Prostate gland (tissue), 2 donors: ENCODE data around the gene FYB2. TPM values are rescaled to one million over a fixed set of nuclear protein-coding genes. Genes with fewer than 3 reads are reported as not detected.

Experiments used
- DNase-seq: peaks from one replicate; pipeline ENCODE4 v3.0.0-alpha.2; 2019; ENCODE audit warnings: low spot score
- H3K27ac ChIP-seq, 2 donors: fragments of 200-600 bp; sonication (generic); 2 replicates each; pipeline ENCODE4 v1.5.1; 2017 to 2019
- H3K27me3 ChIP-seq: fragments of 200-600 bp; sonication (generic); replicated peaks from 2 replicates; pipeline ENCODE4 v1.5.1; 2019; ENCODE audit not compliant: insufficient read depth
- H3K36me3 ChIP-seq, 2 donors: fragments of 200-600 bp; sonication (generic); 1 replicate in 1 of 2; 2 replicates in 1 of 2; pipeline versions ENCODE4 v1.5.1 to v1.8.1; 2017 to 2019
- H3K4me1 ChIP-seq: fragments of 200-600 bp; sonication (generic); replicated peaks from 2 replicates; pipeline ENCODE4 v1.5.1; 2019
- H3K4me3 ChIP-seq, 2 donors: fragments of 200-600 bp; sonication (generic); 2 replicates each; pipeline ENCODE4 v1.5.1; 2017 to 2019
- H3K9me3 ChIP-seq: fragments of 200-600 bp; sonication (generic); 2 replicates; pipeline ENCODE4 v1.5.1; 2017
- POLR2A ChIP-seq: fragments of 450-650 bp; IDR thresholded peaks from one replicate; pipeline ENCODE4 v1.6.1; 2016; ENCODE audit warnings: antibody characterized with exemption, mild to moderate bottlenecking
- POLR2AphosphoS5 ChIP-seq: sonication (generic); formaldehyde crosslinking; IDR thresholded peaks from one replicate; pipeline ENCODE4 v1.6.1; 2017; ENCODE audit warnings: antibody characterized with exemption
- WGBS: methylation state at CpG from one replicate; pipeline ENCODE4 v1.1.5; 2018; 5-methylcytosine and 5-hydroxymethylcytosine counted together
- intact Hi-C: fragments of 100-400 bp; cut with DNase I; formaldehyde crosslinking; loops from one replicate; pipeline ENCODE4 v1.14.2; 2022
- total RNA-seq, 2 donors: library from RNA; depleted of rRNA; stranded (reverse); fragments of >200 nt; gene quantifications; one replicate each; pipeline ENCODE4 v1.1.0, GENCODE V29; 2016
- TF ChIP-seq, protein P1 (sequence below), 4 experiments: fragments of 200-600 bp in 2 of 4; fragments of 450-650 bp in 2 of 4; sonication (generic) in 2 of 4; IDR thresholded peaks; 1 replicate in 3 of 4; 2 replicates in 1 of 4; pipeline ENCODE4 v1.5.1; 2016 to 2019; ENCODE audit warnings: antibody characterized with exemption in 4 of 4, mild to moderate bottlenecking in 2 of 4, moderate library complexity in 2 of 4

The FYB2 gene
- total RNA-seq, 2 donors from 2014 or later = 7.8 to 8.2 TPM

DNA sequence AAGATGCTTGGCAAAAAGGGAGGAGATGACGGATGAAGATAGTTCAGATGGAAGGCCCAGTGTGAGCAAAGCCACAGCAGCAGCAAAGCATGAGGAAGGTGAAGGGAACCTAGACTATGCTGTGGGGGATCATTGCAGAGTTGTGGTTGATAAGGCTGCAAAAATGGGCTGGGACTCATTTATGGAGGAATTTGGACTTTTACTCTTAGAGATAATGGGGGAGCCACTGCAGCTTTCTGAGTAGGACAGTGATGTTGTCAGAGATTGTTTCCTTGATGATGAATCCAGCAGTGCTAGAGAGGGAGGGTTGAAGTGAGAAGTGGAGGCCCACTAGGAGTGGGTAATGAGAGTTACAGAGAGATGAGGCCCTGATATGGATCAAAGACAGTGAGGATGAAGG is 33.3 kb upstream of the FYB2 start:
- no peaks in the 10 kb centered on the region for H3K9me3 ChIP-seq
- H3K27ac ChIP-seq = no peak overlapping the region
- TF ChIP-seq POLR2AphosphoS5 = no peak
- no peak for TF ChIP-seq POLR2A
- TF ChIP-seq, protein P1, sequence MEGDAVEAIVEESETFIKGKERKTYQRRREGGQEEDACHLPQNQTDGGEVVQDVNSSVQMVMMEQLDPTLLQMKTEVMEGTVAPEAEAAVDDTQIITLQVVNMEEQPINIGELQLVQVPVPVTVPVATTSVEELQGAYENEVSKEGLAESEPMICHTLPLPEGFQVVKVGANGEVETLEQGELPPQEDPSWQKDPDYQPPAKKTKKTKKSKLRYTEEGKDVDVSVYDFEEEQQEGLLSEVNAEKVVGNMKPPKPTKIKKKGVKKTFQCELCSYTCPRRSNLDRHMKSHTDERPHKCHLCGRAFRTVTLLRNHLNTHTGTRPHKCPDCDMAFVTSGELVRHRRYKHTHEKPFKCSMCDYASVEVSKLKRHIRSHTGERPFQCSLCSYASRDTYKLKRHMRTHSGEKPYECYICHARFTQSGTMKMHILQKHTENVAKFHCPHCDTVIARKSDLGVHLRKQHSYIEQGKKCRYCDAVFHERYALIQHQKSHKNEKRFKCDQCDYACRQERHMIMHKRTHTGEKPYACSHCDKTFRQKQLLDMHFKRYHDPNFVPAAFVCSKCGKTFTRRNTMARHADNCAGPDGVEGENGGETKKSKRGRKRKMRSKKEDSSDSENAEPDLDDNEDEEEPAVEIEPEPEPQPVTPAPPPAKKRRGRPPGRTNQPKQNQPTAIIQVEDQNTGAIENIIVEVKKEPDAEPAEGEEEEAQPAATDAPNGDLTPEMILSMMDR (IDR thresholded peaks at IDR 0.05) = no peak
- DNase-seq = no peak
- intact Hi-C loops = no loop called here
- 100% methylated on average over 1 of the region's 1 CpG for WGBS
- H3K4me1 ChIP-seq = no peaks in the 10 kb centered on the region
- H3K27me3 ChIP-seq = no peaks in the 10 kb centered on the region
- no peak overlapping the region for H3K4me3 ChIP-seq
- no peaks in the 10 kb centered on the region for H3K36me3 ChIP-seq

DNA sequence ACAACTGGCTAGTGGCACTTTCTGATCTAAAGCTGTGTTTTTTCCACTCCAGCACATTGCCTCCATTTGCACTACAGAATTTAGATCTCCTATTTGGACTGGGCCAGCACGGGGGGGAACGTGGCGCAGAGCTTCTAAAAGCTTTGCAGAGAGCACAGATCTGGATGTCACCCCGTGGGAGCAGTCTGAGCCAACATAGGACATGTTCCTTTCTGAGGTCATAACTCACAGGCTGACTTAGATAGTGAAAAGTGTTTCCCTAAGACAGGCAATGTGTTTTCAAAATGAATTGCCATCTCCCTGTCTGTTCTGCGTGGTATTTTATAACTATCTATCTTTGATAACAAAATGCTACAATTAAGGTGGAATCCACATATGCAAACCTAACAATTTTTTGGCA is 31.7 kb upstream of the FYB2 start:
- Histone ChIP-seq H3K4me3 (no peak overlapping the region), H3K9me3 (no peaks in the 10 kb centered on the region), H3K27me3 (no peaks in the 10 kb centered on the region), H3K36me3 (no peaks in the 10 kb centered on the region), H3K4me1 (no peaks in the 10 kb centered on the region), H3K27ac (no peak overlapping the region)
- TF ChIP-seq POLR2AphosphoS5 (no peak), POLR2A (no peak)
- TF ChIP-seq, protein P1 (IDR thresholded peaks at IDR 0.05) = no peak
- intact Hi-C loops = no loop called here
- no peak for DNase-seq
- WGBS = 90% methylated on average over 5 of the region's 5 CpGs

DNA sequence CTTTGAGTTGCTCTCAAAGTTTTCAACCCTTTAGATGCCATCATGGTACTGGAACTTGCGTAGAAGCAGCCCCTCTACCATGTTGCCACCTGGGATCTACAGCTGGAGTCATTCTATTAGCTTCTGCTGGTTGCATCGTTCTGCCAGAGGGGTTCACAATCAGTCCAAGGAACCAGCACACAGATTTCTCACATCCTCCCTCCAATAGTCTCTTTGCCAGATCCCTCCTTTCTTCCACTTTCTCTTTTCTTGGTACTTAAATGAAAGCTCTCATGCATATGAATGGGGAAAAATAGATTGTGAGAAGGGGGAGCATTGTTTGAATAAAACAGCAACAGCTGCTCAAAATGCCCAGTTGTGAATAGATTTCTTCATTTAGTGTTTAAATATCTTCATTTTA is 31.2 kb upstream of the FYB2 start:
- Histone ChIP-seq H3K27me3 (no peaks in the 10 kb centered on the region), H3K9me3 (no peaks in the 10 kb centered on the region), H3K4me3 (no peak overlapping the region), H3K4me1 (no peaks in the 10 kb centered on the region), H3K27ac (no peak overlapping the region), H3K36me3 (no peaks in the 10 kb centered on the region)
- intact Hi-C loops = no loop called here
- TF ChIP-seq POLR2AphosphoS5 = no peak
- TF ChIP-seq POLR2A = no peak
- TF ChIP-seq, protein P1 (IDR thresholded peaks at IDR 0.05) = no peak
- 85% methylated on average over 2 of the region's 2 CpGs for WGBS
- DNase-seq = no peak

DNA sequence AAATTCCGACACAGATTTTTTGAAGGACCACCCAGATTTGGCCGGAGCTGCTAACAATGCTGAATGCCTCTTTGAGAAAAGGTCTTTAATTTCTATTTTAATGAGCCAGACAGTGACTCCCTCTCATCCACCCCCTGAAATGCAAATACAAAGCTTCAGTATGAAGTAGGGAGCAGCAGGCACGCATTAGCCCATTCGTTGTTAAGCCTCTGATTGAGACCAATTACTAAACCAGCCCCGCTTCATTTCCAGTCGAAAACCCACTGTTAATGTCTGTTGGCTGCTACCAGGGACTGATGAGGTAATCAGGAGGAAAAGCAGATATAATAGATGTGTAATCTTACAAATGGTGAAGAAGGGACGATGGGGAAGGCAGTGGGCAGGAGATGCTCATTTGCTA is 30.5 kb upstream of the FYB2 start:
- 63% methylated on average over 7 of the region's 7 CpGs for WGBS
- Histone ChIP-seq H3K4me3 (no peak overlapping the region), H3K9me3 (no peaks in the 10 kb centered on the region), H3K36me3 (no peaks in the 10 kb centered on the region), H3K27me3 (no peaks in the 10 kb centered on the region), H3K4me1 (no peaks in the 10 kb centered on the region), H3K27ac (no peak overlapping the region)
- intact Hi-C loops = no loop called here
- no peak for TF ChIP-seq POLR2A
- TF ChIP-seq POLR2AphosphoS5 = no peak
- TF ChIP-seq, protein P1 (IDR thresholded peaks at IDR 0.05) = no peak
- no peak for DNase-seq

DNA sequence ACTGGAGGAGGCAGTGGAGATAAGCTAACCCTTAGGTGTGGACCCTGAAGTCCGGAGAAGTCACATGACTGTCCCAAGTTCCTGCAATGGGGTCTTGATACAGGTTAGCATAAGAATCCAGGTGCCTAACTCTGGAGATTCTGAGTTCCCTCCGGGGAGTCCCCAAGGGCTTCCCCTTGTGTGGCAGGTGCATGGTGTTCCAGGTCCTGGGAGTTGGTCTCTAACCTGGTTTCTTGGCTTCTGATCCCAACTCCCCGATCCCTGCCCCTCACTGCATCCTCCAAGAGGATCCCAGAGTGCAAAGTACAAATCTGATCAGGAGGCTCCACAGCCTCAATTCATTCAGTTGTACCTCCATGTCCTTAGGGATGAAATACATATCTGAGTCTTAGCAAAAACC is 26.1 kb upstream of the FYB2 start:
- Histone ChIP-seq H3K9me3 (no peaks in the 10 kb centered on the region), H3K27ac (no peak overlapping the region), H3K4me3 (no peak overlapping the region), H3K4me1 (no peaks in the 10 kb centered on the region), H3K36me3 (no peaks in the 10 kb centered on the region), H3K27me3 (no peaks in the 10 kb centered on the region)
- no peak for DNase-seq
- 91% methylated on average over 3 of the region's 3 CpGs for WGBS
- TF ChIP-seq POLR2AphosphoS5 = no peak
- TF ChIP-seq POLR2A = no peak
- TF ChIP-seq, protein P1 (IDR thresholded peaks at IDR 0.05) = no peak
- intact Hi-C loops = no loop called here
